Left ventricle myocardium superior (tissue), 1 donor: ENCODE results near the gene RPS13. TPM values are rescaled to one million over a fixed set of nuclear protein-coding genes. Genes with fewer than 3 reads are reported as not detected.
"Not testable (repeated sequence)": the region's sequence is repeated elsewhere in the genome, so short reads cannot be mapped to it uniquely, and the experiment has no call there.

Experiments used
- ATAC-seq: fragments of 200-7000 bp; cut with Tn5 transposase; one replicate; pipeline ENCODE4 v1.9.1; 2020; ENCODE audit warnings: mild to moderate bottlenecking, moderate library complexity
- DNase-seq: peaks from one replicate; pipeline ENCODE4 v3.0.0-alpha.2; 2020
- intact Hi-C: fragments of 100-400 bp; cut with micrococcal nuclease; formaldehyde crosslinking; loops from one replicate; pipeline ENCODE4 v1.11.0; 2022
- long read RNA-seq: library from polyadenylated mRNA; unstranded; transcript quantifications from one replicate; pipeline ENCODE4 v2.0.0, GENCODE V29; 2021
- total RNA-seq: library from RNA; stranded (reverse); fragmentation: NEBNext Ultra II Directional; extraction: Animal tissue kit (Norgen Biotek cat#: 25700); gene quantifications from one replicate; pipeline ENCODE4 v1.2.1, GENCODE V29; 2021
- donor health status: DM: no; HTN: yes; CAD: no; lungs with severe emphysema.

Gene RPS13
- 789 TPM for total RNA-seq
- long read RNA-seq, transcript RPS13-207 (2 exons, 594 nt), result minor isoform, 22 of 573 reads
- long read RNA-seq, transcript RPS13-202 (6 exons, 646 nt), result major isoform, 531 of 573 reads
- long read RNA-seq, partial matches to known transcripts, result 3 of 573 reads
- long read RNA-seq, other reads (novel, unspliced or antisense), result 6 of 573 reads

DNA sequence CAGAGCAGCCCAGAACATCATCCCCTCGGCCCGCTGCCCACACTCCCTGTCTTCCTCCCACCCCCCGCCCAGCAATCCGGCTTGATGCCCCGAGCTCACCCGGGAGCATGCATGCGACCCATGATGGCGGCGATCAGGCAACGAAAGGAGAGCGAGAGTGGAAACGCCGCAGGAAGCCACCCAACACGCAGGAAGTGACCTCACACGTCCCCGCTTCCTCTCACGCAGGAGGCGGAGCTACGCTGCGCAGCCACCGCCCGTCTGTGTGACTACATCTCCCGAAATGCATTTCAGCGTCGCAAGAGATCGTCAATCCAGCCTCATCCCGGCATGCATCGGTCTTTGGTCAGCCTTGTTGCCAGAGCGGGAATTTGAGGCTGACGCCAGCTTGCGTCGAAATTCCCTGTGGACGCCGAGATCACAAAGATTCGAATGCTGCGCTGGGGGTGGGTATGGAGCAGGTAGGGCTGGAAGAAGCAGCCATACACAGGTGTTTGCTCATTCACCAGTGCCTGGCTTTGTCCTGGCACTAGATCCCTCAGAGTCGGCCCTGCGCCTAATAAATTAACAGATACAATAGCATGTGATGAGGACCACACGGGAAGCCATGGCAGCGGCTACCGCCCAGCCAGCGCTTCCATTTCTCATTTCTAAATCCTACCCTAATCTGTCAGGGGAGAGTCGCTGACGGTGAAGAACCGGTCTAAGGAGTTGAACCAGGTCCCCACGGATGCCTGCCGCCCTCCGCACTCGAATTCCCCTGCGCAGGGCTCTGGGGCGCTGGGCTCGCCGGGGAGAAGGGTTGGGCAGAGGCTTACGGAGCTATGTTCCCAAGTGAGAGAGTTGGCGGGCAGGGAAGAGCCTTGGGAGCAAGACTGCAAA, at the start of gene RPS13:
Gene RPS13, minus strand, starts transcription at position 148 of the 882 bp plus-strand sequence. Its CDS starts 26 bp downstream, at position 122.
- DNase-seq, result peak; percentile 97
- ATAC-seq, result peak; percentile 99
- intact Hi-C loops, result no loop called here

DNA sequence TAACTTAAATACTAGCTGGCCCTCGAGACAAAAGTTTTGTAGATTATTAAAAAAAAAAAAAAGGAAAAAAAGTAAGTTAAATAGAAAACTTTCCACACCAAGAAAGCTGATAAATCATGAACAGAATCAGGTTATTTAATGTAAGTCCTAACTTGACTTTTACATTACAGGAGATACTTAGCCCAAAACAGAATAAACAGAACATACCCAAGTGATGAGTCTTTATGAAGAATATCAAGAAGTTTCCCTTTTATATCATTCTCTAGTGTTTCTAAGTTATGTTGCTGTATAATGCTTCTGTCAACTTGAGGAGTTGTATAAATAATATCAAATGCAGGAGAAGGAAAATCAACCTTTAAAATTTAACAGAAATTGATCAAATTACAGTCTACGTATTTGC, 44.5 kb upstream of the RPS13 start:
- ATAC-seq (no peak), DNase-seq (no peak)
- intact Hi-C loops, result no loop called here

DNA sequence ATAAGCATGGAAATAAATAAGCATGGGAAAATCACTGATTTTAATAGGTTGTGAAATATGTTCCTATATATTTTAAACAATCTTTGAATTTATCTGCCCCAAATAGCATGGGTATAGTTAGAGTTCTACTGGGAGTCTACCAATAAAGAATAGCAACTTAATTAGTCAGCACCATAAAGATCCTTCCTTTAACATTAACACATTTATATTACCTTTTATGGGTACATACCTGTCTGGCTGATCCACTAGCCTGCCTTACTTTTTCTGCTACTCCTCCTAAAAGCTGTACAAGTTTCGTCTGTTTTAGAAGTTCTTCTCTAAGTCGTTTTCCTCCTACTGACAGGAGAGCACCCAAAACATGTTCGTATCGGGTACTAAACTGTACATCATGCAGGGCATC, 39.8 kb upstream of the RPS13 start:
- intact Hi-C loops, result no loop called here
- no peak for DNase-seq
- ATAC-seq, result no peak

DNA sequence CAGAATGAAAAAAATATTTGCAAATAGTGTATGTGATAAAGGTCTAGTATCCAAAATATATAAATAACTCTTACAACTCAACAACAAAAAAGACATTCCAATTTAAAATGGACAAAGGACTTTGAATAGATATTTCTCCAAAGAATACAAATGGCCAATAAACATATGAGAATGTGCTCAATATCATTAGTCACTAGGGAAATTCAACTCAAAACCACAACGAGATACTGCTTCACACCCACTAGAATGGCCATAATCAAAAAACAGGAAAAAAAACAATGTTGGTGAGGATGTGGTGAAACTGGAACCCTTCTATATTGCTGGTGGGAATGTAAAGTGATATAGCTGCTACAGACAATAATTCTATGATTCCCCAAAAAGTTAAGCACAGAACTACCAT, 38.6 kb upstream of the RPS13 start:
- no peak for ATAC-seq

GRCh38 chr11:17107745-17108144, 30.3 kb upstream of the RPS13 start:
- DNase-seq, intact Hi-C loops, ATAC-seq: not testable (repeated sequence)

More for the DNA sequence above, 38.6 kb upstream of the RPS13 start:
- DNase-seq, result no peak
- intact Hi-C loops, result no loop called here

DNA sequence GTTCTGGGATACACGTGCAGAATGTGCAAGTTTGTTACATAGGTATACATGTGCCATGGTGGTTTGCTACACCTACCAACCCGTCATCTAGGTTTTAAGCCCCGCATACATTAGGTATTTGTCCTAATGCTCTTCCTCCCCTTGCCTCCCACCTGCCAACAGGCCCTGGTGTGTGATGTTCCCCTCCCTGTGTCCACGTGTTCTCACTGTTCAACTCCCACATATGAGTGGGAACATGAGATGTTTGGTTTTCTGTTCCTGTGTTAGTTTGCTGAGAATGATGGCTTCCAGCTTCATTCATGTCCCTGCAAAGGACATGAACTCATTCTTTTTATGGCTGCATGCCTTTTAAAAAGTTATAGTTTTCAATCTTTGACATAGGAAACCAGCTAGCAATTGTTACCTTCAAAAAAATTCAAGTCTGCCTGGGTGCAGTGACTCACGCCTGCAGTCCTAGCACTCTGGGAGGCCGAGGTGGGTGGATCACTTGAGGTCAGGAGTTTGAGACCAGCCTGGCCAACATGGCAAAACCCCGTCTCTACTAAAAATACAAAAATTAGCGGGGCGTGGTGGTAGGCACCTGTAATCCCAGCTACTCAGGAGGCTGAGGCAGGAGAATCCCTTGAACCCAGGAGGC, 28.1 kb upstream of the RPS13 start:
- ATAC-seq, intact Hi-C loops, DNase-seq: not testable (repeated sequence)

DNA sequence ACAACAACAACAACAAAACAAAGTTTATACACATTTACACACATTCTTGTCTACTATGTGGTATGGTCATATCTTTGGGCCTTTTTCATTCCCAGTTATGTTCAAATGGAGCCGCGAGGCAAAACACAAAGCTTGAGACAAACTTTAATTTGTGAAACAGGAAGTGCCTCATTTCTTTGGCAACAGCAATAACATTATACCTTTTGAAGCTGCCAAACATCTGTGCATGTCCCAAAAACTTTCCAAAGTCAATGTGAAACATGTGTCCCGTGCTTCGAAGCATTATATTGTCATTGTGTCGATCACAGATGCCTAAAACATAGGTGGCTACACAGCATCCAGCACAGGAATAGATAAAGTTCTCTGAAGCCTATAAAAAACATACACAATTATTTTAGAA, 25.0 kb upstream of the RPS13 start:
- ATAC-seq, result no peak
- DNase-seq, result no peak
- intact Hi-C loops, result no loop called here

- intact Hi-C loops, result no loop called here
- no peak for DNase-seq
- ATAC-seq, result no peak
Measured at GRCh38 chr11:17098658-17099057, 21.2 kb upstream of the RPS13 start.

- DNase-seq (no peak), ATAC-seq (no peak)
- intact Hi-C loops, result no loop called here
Measured at GRCh38 chr11:17098038-17098437, 20.6 kb upstream of the RPS13 start.

DNA sequence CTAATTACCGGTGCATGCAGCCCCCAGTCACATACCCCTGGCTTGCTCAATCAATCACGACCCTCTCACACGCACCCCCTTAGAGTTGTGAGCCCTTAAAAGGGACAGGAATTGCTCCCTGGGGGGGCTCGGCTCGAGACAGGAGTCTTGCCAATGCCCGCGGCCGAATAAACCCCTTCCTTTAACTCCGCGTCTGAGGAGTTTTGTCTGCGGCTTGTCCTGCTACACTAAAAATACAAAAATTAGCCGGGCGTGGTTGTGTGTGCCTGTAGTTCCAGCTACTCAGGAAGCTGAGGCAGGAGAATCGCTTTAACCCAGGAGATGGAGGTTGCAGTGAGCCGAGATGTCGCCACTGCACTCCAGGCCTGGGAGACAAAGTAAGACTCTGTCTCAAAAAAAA, 8.5 kb upstream of the RPS13 start:
- not testable (repeated sequence) for DNase-seq, ATAC-seq
- intact Hi-C loops, result loop anchor here (10.0 kb wide), 1 partner anchor 49 kb away; no protein-coding TSS in a partner anchor

GRCh38 chr11:17077240-17077519, 287 bp downstream of the RPS13 start:
- DNase-seq (no peak), ATAC-seq (peak; percentile 39)
- intact Hi-C loops, result no loop called here

DNA sequence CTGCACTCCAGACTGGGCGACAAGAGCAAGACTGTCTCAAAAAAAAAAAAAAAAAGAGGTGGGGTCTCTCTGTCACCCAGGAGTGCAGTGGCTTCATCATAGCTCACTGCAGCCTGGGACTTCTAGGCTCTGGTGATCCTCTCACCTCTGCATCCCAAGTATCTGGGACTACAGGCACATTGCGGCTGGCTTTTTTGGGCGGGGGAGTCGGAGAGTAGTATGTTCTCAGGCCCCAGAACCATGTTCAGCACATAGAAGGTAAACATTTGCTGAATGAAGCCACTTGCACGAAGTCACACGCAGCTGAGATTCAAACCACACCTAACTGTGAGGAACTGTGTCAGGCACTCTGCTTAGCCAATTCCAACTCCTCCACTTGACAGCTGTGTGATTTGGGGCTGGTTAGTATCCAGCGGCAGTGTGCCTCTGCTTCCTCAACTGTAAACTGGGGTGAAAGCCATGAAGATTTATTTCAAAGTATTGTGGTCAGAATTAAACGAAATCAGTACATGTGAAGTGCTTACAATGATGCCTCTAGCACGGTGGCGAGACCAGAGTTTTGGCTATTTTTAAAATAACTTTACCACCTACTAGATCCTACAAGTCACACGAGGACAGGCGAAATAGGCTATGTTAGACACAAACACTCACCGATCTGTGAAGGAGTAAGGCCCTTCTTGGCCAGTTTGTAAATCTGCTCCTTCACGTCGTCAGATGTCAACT, 789 bp downstream of the RPS13 start:
- intact Hi-C loops, result no loop called here
- ATAC-seq (no peak), DNase-seq (no peak)

DNA sequence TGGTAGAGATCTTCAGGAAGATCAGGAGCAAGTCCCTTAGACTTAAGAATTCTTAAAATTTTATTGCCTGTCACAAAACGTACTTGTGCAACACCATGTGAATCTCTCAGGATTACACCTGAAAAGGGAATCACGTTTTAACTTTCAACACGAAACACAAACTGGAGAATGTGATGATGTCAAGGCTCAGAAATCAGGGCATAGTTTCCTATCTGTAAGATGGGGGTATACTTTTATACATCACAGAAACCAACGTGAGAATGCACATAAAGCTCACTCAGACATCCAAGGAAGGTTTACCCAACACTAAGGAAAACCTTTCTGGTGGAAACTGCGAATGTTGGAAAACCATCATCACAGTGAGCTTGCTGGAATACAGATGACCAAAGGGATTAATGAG, 2.0 kb downstream of the RPS13 start:
- intact Hi-C loops, result no loop called here
- ATAC-seq, result no peak
- no peak for DNase-seq

DNA sequence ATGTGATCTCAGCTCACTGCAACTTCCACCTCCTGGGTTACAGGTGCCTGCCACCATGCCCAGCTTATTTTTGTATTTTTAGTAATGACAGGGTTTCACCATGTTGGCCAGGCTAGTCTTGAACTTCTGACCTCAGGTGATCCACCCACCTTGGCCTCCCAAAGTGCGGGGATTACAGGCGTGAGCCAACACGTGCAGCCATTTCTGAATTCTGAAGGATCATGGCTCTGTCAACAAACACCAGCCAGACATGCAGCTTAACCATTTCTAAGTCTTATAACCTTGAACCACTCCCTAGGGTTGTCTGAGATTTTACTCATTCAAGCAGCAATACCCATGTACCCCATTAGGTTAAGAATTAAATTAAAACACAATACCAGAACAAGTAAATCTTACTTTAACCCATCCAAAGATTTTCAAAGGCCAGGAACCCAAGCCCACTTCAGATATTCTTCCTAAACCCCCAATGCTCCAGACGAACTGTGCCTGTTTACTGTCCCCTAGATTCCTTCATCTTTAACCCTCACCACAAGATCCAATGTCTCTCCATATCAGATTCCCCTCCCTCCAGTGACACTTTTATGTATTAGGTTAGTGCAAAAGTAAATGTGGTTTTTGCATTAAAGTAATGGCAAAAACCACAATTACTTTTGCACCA, 4.0 kb downstream of the RPS13 start:
- no peak for ATAC-seq
- DNase-seq, result no peak
- intact Hi-C loops, result no loop called here

DNA sequence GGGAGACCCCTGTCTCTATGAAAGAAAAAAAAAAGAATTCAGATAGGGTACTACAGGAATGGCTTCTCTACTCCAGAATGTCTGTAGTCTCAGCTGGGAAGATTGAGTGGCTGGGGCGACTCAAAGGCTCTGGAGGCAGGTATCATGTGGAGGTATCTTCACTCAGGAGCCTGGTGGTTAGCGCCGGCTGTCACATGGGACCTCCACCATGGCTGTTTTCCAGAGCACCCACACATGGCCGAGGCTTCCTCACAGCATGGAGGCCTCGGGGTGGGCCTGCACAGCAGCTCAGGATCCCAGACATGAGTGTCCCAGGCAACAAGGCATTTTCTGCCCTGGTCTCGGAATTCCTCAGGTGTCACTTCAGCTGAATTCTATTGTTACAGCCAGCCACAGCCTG, 10.1 kb downstream of the RPS13 start:
- DNase-seq (no peak), ATAC-seq (no peak)
- intact Hi-C loops, result no loop called here

- no peak for DNase-seq
- ATAC-seq, result no peak
- intact Hi-C loops, result no loop called here
Measured at GRCh38 chr11:17066691-17067090, 10.8 kb downstream of the RPS13 start.

DNA sequence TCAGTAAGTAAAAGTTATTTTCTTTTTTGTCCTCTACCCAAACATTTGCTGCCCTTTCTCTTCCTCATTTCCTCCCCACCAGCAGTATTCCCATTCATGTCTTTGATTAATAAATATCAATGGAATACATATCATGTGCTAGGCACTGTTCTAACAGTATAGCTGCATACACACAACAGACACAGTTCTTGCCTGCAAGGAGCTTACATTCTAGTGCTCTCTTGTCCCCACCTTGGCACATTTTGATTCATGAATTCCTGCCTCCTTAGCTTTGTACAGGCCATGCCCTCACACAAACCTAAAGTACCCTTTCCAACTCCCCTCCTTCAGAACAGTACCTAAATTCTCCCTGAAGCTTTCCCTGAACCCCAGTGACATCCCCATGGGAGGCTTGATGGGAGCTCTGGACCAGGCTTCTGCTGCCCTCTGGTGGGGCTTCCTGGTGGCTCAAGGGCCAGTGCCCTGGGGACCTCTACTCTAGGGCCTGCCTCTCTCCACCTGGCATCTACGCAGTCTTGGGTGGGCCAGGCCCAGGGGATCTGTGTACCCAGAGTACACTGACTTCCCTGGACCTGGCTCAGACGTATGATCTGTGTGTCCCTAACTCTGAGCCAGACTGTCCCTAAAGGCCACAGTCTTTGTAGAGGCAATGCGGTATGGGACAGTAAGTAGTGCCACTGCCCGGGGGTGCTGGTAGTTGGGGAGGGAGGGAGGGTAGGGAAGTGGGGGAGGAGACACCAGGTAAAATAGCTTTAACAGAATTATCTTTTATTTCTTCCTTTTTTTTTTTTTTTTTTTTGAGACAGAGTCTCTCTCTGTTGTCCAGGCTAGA, 14.1 kb downstream of the RPS13 start:
- peak; percentile 92 for ATAC-seq
- intact Hi-C loops, result loop anchor here (5.0 kb wide), 2 partner anchors 116 to 276 kb away; no protein-coding TSS in a partner anchor
- peak; percentile 81 for DNase-seq

DNA sequence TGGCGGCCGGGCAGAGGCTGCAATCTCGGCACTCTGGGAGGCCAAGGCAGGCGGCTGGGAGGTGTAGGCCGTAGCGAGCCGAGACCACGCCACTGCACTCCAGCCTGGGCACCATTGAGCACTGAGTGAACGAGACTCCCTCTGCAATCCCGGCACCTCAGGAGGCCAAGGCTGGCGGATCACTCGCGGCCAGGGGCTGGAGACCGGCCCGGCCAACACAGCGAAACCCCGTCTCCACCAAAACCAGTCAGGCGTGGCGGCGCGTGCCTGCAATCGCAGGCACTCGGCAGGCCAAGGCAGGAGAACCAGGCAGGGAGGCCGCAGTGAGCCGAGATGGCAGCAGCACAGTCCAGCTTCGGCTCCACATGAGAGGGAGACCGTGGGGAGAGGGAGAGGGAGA, 26.3 kb downstream of the RPS13 start:
- ATAC-seq, DNase-seq, intact Hi-C loops: not testable (repeated sequence)
